ENCODE results near the gene MEIOB.

MEIOB gene

DNA sequence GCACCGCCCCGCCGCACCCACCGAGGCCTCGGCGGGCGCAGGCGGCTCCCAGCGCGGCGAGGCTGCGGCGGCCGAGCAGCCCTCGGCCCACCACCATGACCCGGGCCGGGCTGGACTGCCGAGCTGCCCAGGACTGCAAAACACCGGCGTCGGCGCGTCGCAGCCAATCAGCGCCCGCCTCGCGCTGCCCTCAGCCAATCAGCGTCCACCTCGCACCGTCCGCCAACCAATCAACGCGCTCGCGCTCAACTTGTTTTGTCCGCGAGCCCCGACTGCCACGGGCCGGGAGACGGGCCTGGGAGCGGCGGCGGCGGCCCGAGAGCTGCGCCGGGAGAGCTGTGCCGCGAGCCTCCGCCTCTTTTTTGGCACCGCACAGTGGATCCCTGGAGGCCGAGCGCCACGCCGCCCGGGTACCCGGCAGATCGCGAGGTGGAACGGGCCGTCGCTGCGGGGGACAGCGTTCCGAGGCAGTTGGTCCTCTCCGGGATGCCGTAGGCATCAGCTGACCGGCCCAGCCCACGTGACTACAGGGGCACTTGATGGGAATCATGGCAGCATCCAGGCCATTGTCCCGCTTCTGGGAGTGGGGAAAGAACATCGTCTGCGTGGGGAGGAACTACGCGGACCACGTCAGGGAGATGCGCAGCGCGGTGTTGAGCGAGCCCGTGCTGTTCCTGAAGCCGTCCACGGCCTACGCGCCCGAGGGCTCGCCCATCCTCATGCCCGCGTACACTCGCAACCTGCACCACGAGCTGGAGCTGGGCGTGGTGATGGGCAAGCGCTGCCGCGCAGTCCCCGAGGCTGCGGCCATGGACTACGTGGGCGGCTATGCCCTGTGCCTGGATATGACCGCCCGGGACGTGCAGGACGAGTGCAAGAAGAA is 45.0 kb downstream of the MEIOB start, which contains the start of the genes FAHD1 and HAGH:
FAHD1 (plus strand) TSS at position 516 of the 883 bp plus-strand sequence; CDS start at position 549, 33 bp downstream.
HAGH (minus strand) TSS at position 135 of the 883 bp plus-strand sequence; CDS start at position 97, 38 bp downstream.
- DNase-seq = peak; percentile 94

DNA sequence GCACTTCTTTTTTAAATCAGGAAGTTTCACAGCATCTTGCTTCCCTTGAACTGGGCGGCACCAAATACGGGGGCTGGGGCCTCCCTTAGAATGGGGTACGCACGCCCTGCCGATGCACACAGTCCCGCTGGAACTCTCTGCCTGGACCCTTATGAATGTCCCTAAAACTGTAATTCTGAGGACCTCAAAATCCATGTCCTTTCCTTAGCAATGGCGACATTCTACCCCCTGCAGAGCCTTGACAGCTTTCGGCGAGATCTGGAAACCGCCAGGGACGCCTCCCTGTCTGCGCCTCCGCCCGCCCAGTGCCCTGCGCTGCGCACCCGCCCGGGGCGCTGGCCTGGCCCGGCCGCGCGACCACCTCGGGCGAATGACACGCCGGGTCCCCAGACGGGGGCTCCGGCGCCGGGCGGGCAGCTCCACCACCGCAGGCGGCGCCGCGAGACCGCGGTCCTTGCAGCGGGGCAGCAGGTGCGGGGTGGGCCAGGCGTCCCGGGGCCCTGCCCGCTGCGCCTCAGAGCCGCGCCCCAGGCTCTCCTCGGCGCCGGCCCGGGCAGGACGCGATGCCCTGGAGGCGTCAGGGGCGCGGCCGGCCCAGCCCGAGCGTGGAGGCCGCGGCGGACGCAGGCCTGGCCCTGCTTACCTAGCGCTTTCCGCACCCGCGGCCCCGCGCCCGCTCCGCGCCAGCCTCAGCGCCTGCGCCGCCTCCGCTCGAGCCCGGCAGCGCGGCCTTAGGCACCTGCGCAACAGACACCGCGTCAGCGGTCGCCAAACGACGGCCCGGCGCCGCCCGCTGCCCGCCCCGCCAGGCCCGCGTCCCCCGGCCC is 45.9 kb downstream of the MEIOB start:
- peak; percentile 25 for DNase-seq

GRCh38 chr16:1825381-1825863 is 46.5 kb downstream of the MEIOB start:
- DNase-seq = no peak

DNA sequence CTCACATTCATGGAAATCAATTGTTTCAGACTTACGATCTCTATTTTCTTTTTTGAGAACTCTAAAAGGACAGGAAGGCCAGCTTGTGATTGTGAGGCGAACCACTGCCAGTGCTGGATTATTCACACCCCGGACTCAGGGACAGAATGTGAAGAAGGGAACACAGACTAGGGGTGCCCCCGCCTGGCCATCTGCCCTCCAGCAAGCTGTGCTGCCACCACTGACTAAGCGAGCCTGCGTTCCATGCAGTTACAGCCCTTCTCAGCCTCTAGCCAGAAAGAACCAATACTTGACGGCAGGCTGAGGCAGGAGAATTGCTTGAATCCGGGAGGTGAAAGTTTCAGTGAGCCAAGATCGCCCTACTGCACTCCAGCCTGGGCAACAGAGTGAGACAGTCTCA is 48.1 kb downstream of the MEIOB start:
- DNase-seq = no peak

GRCh38 chr16:1822801-1823200 is 49.2 kb downstream of the MEIOB start:
- no peak for DNase-seq

GRCh38 chr16:1821861-1822611 is 49.9 kb downstream of the MEIOB start:
- no peak for DNase-seq

- no peak for DNase-seq
These were observed 51.0 kb downstream of the MEIOB start for GRCh38 chr16:1820946-1821290.

DNA sequence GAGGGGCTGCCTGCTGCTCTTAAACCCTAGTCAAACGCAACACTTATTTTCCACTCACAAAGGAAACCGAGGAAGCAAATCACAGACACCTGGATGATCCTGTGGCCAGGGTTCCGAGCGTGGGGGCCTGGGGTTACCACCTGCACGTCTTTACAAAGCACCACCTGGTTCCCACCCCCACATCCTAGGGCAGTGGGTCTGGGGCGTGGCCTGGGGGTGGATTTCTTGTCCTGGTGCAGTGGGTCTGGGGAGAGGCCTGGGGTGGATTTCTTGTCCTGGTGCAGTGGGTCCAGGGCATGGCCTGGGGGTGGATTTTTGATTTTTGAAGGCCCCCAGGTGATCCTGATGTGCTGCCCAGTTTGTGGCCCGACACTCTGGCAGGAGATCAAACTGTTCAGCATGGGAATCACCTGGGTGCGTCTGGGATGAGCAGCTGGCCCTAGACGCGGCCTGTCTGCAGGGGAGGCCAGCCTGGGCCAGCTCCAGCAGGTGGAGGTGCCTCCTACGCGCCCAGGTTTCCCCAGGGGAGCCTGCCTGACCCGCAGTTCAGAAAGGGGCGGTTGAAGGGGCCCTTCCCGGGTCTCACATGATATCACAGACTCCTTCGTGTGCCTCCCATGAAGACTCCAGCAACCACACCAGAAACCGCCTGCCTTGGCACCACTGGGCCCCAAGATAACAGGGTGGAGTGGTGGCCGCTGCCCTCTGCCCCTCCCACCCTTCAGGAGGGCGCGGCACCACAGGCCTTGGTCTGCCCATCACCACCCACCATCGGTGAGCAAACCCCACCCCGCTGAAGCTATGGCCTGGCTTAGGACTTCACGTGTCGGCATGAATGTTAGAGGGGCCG is 51.6 kb downstream of the MEIOB start:
- no peak for DNase-seq

DNA sequence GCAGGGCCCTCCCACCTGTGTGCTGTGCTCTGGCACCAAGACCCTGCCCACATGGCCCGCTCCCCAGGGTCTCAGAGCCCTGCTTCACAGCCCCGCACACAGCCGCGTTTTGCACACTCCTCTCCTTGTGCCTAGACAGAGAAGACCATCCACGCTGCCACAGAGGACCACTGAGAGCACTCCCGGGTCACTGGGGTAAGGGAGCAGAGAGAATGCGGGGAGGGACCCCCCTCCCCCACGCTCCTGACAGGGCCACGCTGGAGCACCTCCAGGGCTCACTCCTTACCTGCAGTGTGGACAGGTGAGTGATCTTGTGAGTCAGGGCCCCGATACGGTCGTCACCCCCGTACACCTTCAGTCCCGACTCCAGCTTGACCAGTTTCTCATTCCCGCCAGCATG is 52.4 kb downstream of the MEIOB start:
- no peak for DNase-seq

GRCh38 chr16:1818873-1819525 is 53.0 kb downstream of the MEIOB start:
- no peak for DNase-seq

GRCh38 chr16:1818204-1818872 is 53.6 kb downstream of the MEIOB start:
- no peak for DNase-seq

DNA sequence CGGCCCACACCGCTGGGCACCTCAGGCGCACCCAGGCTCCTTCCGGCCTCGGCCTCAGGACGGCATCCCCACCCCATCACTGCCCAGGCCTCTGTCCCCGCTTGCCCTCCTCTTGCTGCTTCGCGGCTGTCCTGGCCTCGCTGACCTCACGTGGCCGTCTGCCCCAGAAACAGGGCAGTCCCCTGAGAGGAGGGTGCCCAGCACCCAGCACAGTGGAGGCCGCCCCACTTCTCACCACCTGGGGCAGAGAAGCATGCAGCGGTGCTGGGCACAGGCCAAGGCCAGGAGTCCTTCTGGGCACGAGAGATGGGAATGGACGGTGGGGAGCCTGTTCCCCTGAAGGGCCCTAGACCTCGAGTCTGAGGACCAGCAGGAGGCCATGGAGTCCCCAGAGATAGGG is 54.2 kb downstream of the MEIOB start:
- no peak for DNase-seq

- DNase-seq = no peak
These were observed 54.7 kb downstream of the MEIOB start for GRCh38 chr16:1817276-1817589.

GRCh38 chr16:1816396-1817275 is 55.3 kb downstream of the MEIOB start:
- no peak for DNase-seq

- DNase-seq = no peak
These were observed 56.5 kb downstream of the MEIOB start for GRCh38 chr16:1815461-1815860.

DNA sequence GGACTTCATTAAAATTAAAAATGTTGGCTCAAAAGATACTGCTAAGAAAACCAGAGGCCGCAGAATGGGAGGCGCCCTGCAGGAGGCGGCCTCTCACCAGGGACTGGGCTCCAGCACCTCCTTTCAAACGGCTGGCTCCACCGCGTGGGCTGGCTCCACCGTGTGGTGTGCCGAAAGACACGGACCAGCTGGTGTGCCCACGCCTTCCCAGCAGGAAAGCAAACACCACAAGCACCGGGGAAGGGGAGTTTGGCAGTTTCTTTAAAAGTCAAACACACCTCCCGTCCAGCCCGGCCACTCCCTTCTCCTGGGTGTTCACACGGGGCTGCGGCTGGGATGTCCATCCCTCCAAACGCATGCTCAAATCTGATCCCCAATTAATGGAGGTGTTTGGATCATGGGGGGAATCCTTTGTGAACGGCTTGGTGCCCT is 59.2 kb downstream of the MEIOB start:
- DNase-seq = peak; percentile 43

- no peak for DNase-seq
These were observed 61.4 kb downstream of the MEIOB start for GRCh38 chr16:1810536-1810935.

DNA sequence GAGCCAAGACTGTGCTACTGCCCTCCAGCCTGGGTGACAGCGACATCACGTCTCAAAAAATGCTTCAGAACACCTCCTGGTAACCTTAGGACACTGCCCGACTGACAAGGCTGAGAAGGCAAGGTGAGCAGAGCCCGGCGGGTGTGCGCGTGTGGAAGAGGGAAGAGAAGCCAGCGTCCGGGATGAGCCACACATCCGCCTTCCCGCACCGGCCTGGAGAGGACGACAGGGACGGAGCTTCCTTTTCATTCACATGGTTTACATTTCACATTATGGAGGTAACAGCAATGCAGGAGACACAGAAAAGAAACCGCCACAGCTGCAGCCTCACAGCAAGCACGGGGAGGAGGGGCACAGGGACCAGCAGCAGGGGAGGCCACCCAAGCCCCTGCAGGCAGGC is 61.9 kb downstream of the MEIOB start:
- no peak for DNase-seq

DNA sequence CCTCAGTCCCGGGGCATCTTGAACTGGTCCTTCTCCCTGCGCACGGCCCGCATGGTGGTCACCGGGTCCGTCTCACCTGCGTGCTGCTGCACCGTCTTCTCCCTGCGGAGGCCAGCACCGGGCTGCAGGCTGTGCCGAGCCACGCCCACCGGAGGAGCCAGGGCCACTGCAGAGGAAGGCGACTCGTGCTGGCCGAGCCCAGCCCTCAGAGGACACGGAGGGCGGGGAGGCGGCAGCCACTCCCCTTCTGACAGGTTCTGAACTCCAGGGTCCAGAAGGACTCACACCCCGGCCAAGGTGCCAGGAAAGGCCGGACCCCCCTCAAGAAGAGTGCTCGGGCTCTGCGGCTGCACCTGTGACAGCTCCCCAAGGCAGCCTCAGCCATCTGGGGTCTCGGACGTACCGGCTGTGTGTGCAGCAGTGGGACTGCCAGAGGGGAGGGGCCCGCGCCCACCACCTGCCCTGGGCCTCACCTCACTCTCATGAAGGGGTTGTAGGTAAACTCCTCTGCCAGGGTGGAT is 62.6 kb downstream of the MEIOB start:
- no peak for DNase-seq

DNA sequence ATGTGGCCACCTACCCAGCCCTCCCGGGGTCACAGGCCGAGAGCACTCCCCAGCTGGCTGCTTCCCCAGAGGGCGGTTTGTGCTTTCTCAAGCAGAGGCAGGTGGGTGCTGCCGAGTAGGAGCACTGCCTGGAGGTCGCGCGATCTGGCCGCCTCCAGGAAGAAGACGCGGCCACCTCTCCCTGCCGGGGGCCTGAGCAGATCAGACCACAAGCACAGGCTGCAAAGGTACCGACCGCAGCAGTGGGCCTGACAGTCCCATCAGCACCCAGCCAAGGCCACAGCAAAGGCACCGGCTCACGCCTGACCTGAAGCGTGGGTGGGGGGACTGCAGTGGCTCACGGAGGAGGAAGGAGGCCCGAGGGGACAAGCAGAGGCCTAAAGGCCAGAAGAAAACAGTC is 63.3 kb downstream of the MEIOB start:
- no peak for DNase-seq

Data from CD4-positive, alpha-beta T cell treated with Interleukin-17A for 1 hour (primary cell).